Inflammatory macrophage treated with lipopolysaccharide for 4 hours (primary cell): Measurements from ENCODE around the gene NOD1.

ENCODE experiments used
- DNase-seq: peaks from one replicate; pipeline ENCODE4 v3.0.0-alpha.2; 2020

The NOD1 gene

DNA sequence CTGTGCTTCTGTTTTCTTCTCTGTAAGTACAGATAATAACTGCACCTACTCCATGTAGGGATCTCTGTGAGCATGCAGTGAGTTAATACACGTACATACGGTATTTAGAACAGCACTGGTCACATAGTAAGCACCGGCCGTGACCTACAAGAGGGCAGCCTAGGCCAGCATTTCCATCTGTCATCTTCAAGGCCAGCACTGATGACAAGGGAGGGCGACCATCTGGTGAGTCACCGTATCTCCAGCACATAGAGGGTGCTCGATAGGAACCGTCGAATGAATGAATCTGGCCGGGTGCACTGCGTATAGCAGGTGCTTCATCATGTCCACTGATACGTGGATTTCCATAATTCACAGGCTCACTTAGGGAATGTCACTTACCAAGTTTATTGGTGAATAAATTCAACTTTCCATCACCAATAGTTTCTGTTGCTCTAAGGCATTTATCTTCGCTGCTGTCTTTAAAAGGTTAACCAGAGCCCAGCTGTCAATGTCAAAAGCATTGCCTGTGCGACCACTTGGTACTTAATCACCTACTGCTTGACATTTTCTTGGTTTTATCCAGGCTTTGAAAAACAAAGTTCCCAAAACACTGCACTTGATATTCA is 8.3 kb downstream of the NOD1 start:
- DNase-seq = no peak

DNA sequence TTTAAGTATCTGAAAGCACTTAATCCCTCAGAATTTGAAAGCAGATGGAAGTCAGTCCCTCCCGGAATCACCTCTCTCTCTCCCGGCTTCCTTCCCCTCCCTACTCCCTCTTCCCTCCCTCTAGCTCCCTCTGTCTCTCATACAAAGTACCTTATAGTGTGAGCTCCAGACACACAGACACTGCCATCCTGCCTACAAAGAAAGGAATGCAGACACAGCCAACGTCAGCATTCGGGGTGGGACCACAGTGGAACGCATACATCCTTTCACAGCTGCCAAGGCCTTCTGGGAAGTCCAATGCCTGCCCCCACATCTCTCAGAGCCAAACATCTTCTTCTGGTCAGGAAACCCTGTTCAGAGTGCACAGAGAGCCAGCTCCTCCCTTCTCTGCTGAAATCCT is 9.3 kb downstream of the NOD1 start:
- no peak for DNase-seq

DNA sequence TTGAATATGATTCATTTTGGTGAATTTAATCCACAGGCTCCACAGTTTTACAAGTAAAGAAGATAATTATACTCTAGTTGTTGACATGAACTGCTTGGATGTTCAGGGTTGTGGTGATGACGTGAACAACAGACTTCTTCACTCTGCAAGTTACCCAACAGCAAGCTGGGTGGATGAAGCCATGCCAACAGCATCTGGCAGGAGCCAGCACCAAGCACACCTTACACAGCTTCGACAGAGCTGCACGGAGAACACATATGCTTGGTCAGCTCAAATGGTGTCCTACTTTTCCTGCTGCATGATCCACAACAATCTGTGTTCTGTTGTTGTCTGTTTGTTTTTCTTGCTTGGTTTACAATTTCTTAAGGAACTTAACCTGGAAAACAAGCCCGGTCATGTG is 9.8 kb downstream of the NOD1 start:
- no peak for DNase-seq

DNA sequence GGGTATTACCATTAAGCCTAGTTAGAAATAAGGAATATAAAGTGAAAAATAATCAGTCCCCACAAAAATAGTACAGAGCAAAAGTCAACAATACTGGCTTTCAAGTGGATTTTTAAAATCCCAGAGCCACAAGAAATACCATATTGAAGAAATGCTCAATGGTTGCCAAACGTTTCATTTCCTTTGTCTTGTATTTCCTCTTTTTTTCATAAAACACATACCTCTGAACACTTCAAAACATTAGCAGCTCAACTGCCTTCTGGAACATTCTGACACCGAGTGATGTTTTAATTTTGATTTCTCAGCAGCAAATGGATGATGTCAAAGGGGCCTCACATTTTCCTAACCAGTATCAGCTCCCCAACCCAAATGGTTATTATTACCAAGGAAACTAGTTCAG is 10.5 kb downstream of the NOD1 start:
- peak; percentile 37 for DNase-seq

DNA sequence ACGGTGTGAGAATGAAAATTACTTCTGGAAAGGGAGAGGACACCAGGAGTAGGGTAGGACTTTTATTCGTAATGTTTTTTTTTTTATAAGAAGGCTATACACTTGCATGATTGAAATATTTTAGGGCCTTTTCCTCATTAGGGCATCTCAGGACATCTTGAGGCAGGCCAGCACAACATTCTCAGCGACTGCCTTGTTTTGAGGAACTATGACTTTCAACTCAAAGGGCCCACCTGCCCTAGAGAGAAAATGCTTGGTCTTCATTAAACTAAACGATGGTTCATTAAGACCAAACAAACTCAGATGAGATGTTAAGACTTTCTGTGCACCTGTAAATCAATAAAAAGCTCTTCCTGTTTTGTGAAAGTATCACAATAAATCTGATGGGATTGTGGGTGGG is 11.3 kb downstream of the NOD1 start:
- DNase-seq = no peak

DNA sequence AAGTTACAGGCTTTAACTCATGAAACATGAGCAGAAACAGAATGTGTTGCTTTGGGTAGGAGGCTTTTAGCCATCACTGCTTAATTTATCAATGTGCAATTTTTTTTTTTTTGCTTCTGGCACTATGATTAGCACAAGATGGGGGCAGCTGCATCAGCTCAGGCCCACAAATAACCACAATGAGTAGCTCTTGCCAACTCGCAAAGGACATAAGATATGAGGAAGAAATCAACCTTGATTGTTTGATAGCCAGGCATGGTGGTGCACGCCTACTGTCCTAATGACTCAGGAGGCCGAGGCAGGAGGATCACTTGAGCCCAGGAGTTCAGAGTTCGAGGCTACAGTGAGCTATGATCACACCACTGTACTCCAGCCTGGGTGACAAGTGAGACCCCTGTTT is 12.3 kb downstream of the NOD1 start:
- DNase-seq = no peak

DNA sequence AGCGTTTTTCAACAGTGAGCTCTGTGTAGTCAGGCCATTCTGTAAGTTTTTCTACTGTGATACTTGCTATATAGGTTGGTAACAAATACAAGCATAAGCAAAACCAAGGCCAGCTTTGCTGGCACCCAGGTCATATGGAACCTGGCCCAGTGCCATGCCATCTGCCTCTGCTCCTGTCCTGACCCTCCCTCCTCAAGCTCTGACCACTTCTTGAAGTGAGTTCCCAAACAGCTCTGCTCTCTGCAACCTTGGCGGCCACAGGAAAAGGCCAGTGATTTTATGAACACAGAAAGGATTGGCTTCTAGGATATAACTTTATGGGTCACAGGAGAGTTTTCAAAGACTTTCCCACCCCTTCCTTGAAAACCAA is 12.8 kb downstream of the NOD1 start:
- DNase-seq = no peak

DNA sequence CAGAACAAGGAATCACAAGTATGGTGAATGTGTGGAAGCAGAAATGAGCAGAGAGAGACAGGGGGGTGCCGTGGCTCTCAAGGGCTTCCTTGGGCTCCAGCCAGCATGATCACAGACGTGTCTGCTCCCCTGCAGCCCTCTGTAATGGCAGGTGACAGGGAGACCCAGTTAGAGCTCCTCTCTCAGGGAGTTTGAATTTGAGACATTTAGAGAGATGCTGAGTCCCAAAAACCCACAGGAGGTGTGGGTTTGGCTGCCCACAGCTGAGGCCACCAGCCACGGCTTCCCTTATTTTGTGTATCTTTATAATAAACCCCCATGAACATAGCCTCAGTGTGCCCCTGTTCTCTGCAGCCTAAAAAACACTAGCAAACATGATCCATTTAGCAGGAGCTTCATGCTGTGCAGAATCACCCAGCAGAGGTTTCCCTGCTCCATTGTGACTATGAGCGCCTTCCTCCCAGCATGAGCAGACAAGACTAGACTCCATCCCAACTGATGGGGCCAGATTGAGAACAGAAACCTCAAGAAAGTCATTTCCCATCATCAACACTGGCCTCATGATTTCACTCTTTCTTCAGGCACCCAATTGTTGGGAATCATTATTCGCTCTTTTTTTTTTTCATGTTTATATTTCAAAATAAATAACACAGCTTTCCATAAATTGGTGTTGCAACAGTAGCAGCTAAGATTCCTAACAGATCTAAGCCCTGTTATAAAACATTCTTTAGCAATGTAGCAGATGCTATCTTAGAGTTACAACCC is 13.4 kb downstream of the NOD1 start:
- DNase-seq = peak; percentile 30

DNA sequence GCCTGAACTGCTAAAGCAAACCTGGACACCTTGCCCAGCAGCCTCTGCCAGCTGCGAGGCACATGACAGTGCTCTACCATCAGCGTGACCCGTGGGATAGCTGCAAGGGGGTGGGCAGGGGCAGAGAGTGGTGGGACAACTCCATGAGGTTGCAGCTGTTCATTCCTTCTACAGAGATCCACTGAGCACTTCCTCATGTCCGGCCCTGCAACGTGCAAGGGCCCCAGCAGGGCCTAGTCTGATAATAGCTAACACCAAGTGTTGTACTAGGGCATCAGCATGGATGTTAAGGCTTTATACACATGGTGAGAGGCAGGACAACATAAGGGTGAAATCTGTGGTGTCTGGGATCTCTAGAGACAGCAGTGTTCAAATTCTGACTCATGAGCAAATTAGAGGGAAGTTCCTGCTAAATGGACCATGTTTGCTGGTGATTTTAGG is 14.3 kb downstream of the NOD1 start:
- DNase-seq = peak; percentile 60

DNA sequence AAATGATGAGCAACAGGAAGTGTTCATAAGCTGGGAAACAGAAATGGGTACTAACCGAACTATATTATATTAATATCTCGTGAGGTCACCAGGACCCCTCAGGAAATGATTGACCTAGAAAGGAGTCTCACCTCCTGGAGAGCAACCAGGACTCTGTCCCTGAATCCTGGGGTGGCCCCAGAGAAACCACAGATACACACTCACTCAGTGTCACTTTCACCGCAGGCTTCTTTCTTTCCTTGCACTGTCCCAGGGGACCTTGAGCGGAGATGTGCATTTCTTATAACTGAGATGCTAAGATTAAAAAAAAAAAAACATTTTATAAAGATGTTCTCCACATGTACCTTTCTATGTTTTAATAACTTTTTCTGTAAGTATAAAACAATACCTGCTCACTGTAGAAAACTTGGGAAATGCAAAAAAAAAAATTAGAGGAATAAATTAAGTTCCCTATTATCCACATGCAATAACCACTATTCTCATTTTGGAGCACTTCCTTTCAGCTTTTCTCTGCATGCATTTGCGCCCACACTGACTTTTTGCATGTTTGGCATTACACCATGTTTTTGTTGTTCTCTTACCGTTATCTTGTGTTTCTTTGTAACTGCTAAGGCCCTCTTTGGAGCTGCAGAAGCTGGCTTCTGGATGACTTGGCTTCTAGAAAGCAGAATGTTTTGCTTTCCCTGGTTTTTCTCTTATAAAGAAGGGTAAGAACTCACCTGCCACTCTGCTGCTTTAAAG is 15.0 kb downstream of the NOD1 start:
- peak; percentile 56 for DNase-seq

DNA sequence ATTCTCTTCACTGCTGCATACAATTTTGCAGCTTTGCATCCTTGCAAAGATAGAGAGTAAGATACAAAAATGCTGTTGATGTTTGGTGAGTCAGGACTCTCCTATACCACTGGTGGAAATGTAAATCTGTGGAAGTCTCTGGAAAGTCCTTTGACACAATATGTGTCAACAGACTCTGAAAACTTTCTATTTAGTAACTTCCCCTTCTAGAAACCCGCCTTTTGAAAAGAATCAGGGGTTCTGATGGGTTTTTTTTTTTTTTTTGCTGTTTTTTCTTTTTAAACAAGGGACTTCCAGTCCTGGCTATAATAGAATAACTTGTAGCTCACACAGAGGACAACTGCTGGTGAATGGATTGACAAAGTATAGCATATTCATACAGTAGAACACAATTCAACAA is 16.4 kb downstream of the NOD1 start:
- peak; percentile 90 for DNase-seq

DNA sequence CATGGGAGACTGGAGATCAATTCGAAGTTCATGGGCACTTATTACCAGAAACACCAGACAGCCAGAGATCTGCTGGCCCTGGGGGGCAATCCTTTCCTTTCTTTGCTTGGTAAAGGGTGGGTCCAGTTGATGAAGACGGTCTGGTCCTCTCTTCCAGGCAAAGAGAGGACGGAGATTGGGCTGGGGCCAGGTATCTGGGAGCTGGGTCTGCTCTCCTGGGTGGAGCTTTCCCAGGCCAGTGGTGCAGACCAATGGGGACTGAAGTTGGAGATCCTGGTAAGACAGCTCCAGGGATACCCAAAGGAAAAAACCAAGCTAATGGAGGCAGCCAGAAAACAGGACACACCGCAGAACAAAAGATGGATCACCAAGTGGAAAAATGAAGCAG is 18.3 kb downstream of the NOD1 start:
- no peak for DNase-seq

DNA sequence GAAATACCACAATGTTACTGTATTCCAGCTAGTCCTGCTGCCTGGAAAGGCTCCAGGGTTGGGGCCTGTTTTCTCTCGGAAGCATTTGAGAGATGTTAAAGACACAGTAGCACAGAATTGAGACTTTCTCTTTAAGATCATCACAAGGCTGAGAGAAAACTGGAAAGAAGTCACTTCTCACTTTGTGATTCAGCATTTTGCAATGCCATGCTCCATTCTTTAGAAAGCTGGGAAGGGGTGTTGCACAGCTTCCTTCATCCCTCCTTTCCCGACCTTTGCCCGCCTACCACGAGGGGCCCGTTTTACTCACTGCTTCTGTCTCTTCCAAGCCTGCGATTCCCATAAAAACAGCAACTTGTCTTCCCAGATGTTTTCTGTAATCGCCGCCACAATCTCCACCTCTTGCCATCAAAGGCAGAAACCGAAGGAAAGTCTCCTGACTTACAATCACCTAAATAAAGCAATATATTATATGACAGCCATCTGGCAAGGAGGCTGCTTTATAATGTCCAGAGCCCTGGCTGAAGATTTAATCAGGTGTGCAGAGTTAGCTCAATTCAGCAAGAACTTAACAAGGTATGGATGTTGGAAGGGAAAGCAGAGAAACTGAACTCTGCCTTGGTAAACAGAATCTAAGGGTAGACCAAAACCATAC is 18.9 kb downstream of the NOD1 start:
- peak; percentile 60 for DNase-seq

DNA sequence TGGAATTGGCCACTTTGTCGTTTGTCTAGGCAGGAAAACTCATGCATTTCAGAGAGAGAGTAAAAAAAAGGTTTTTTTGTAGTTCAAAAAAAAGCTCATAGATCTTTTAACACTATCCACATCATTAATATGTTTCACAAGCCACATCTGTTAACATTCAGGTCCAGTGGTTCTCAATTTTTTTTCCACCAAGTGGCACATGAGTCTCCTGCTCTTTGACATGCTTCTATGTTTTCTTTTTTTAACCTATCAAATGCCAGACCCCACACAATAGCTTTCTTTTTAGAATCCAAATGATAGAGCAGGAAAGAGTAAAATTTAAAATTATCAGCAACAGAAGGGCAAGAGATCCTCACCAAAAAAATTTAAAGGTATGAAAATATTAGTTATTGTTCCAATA is 20.3 kb downstream of the NOD1 start:
- no peak for DNase-seq

DNA sequence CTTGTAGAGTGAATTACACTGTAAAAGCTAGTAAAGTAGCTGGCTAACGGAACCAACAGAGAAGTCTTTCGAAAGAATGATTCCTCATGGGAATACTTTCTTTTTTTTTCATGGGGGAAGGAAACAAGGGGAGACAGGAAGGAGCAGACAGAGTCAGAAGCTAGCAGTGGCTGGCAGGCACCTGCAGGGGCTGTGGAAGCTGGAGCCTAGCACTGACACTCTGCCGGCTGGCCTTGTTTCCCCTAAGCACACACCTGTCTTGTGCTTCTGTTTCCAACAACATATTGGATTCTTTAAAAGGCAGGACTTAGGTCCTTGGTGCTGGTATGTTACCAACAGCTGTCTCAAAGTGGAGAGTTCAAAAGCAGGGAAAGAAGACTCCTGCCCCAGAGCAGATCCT is 24.7 kb downstream of the NOD1 start:
- DNase-seq = no peak

DNA sequence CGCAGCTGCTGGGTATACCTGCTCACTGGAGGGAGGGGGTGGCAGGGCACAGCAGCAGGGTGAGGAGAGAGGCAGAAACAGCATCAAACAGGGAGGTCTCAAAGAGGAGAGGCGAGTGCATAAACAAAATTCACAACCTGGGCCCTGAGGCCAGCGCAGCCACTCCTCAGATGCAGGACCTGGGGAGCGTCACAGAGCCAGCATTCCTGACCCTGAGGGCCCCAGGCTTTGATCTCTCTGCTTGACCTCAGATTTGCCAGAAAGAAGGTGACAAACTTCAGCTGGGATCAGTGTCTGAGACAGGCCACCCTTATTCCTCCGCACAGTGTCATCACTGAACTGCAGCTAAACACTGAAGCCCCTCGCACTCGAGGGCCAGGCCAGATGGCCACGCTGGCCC is 25.6 kb downstream of the NOD1 start:
- no peak for DNase-seq

DNA sequence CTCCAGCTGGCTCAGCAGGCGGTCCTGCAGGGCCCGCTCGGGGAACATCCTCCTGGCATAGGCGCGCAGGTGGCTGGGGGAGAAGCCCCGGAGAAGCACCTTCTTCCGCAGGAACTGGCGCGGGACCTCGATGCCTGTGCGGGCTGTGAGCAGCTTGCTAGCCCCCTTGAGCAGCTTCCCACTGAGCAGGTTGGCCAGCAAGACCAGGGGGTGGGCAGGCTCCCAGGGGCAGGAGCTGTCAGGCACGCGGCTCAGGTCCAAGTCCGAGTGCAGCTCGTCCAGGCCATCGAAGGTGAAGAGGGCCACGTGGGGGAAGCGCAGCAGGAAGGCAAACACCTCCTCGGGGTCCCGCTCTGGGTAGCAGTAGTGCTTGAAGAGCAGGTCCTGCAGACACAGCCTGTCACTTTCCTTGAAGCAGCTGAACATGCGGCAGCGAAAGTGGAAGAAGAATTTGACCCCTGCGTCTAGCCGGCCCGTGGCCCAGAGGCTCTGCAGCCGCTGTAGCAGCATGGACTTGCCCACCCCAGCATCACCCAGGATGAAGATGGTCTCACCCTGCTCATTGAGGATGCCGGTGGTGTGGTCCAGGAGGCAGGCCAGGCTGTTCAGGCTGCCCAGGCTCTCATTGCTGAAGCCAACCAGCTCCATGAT is 26.2 kb downstream of the NOD1 start:
- DNase-seq = no peak

DNA sequence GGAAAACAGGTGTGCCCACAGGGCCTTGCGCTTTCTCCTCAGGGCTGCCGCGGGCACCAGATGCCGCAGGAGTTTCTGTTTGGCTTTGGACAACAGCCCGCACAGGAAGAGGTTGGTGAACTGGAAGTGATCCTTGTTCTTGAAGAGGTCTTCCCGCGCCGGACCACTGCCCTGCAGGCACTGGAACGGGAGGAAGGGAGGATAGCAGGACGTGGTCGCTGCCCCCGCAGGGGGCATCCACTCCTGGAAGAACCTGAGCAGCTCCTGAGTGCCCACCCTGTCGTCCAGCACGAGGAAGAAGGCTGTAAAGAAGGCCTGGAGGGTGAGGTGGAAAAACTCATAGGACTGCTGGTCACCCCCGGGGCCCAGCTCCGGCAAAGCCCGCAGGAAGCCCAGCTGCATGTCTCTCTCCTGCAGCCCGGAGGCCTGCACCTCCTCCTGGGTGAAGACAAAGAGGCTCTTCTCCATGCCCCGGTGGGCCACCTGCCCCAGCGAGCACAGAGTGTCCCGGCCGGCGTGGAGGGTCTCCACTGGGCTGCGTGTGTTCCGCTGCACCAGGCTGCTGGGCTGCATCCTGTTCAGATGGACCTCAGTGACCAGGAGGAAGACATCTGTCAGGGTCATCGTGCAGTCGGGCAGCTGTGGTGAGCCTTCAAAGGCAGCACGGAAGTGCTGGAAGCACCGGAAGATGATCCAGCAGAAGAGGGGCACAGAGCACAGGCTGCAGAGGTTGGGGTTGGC is 26.9 kb downstream of the NOD1 start:
- DNase-seq = no peak

DNA sequence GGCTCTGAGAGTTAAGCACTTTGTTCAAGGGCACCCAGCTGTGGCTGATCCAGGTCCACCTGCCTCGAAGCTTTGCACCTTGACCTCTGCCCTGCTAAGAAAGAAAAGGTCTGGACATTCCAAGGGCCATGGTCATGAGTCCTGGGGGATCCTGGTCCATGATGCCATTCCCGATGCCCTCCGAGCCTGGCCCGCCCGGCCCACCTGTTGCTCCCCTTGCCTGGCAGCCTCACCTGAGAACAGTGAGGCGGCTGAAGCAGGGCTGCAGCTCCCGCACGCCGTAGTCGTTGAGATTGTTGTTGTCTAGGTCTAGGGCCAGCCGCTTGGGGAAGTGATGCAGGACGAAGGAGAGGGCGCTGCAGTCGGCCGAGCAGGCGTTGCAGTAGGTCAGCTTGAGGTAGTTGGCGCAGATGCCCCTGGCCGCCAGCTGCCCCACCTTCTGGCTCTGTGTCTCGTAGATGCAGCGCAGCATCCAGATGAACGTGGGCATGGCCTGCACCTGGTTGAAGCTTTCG is 27.5 kb downstream of the NOD1 start:
- no peak for DNase-seq

DNA sequence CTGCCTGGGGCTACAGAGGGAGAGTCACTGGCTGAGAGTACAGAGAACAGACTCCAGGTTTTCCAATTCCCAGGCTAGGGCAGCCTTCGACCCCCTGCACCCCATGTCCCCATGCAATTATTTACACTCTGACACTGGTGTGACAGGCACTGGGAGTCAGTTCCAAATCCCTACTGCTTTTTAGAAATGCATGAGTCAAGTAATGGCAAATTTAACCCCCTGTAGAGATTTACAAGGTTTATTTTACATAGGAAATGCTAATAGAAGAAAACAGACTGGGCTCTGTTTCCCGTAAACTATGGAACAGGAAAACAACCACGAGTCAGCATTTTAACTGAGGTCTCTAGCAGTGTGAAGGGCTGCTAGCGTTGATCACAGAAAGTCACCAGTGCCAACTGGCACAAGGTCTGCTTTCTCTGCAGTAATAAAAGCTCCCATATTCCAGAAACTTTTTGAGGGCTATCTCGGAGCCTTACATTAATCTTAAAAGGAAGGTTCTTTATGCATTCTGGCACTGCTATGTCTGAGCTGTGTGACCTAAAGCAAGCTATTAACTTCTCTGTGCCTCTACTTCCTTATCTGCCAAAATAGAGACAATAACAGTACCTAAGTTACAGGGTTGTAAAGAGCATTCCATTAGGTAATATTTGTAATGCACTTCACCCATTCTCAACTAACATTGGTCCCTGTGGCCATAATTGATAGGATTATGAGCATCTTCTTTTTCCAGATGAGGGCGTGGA is 28.2 kb downstream of the NOD1 start:
- no peak for DNase-seq

DNA sequence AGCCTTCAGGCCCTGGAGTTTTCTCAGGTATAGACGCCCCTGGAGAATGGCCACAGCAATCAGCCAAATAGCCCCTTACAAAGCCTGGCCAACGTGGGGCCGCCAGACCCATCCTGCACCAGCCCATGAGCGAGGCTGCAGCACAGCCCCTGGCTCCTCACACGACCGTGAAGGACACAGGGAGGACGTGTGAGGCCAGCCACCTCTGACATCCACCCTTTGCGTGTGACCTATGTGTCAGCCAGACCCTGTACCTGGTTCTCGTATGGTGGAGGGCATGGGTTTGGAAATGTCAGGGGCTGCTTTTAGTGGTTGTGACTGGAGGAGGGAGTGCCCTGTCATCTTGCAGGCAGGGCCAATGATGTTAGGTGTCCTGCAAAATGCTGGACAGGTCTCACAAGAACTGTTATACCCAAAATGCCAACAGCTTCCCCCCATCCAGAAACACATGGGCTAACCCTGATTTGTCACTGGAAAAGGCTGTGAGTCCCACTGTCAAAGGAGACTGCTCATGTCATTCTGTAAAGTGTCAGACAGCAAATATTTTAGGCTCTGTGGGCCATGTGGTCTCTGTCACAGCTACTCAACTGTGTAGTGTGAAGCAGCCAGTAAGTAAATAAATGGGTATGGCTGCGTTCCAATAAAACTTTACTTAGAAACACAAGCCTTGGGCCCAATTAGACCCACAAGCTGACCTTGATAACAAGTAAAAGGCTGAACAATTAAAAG is 30.0 kb downstream of the NOD1 start:
- no peak for DNase-seq
